Measurements from ENCODE around the gene FOXJ3. TPM values are rescaled to one million over a fixed set of nuclear protein-coding genes. Genes with fewer than 3 reads are reported as not detected.

Gene FOXJ3
- total RNA-seq, 1 experiment from 2014 or later: 51.4 TPM

GRCh38 chr1:42340901-42341300 is 5.9 kb upstream of the FOXJ3 start:
- H3K27me3 Mint-ChIP-seq (ENCODE audit: unreplicated experiment): no peaks in the 10 kb centered on the region
- peaks cover 7% of the 10 kb centered on the region for H3K36me3 Mint-ChIP-seq (ENCODE audit: insufficient read depth, unreplicated experiment)
- no TSS peak for BruUV-seq (replicated peaks)
- intact Hi-C loops (cut with micrococcal nuclease; ENCODE audit: unreplicated experiment): loop anchor here (5.0 kb wide), 3 partner anchors 121 to 351 kb away; partner anchors contain the start of gene CCDC30
- TF ChIP-seq CTCF (IDR thresholded peaks at IDR 0.05; ENCODE audit: unreplicated experiment): no peak
- peaks cover 39% of the 10 kb centered on the region for H3K4me1 Mint-ChIP-seq (ENCODE audit: low read depth, unreplicated experiment)
- no peak for DNase-seq
- no peaks in the 10 kb centered on the region for H3K9me3 Mint-ChIP-seq (ENCODE audit: low read depth, unreplicated experiment)
- H3K4me3 Mint-ChIP-seq (ENCODE audit: low read depth, unreplicated experiment): no peak overlapping the region
- CTCF ChIA-PET: interaction anchor here (1.9 kb wide), 1 partner anchor 25 kb away, joined by 8 read pairs; no protein-coding TSS in a partner anchor
- no peak overlapping the region for H3K27ac Mint-ChIP-seq (ENCODE audit: unreplicated experiment)

GRCh38 chr1:42340093-42340492 is 5.1 kb upstream of the FOXJ3 start:
- no peak overlapping the region for H3K4me3 Mint-ChIP-seq (ENCODE audit: low read depth, unreplicated experiment)
- no TSS peak for BruUV-seq (replicated peaks)
- H3K36me3 Mint-ChIP-seq (ENCODE audit: insufficient read depth, unreplicated experiment): peaks cover 15% of the 10 kb centered on the region
- H3K27ac Mint-ChIP-seq (ENCODE audit: unreplicated experiment): peak overlapping the region; percentile 18
- peak; percentile 40 for DNase-seq
- TF ChIP-seq CTCF (IDR thresholded peaks at IDR 0.05; ENCODE audit: unreplicated experiment): no peak
- H3K4me1 Mint-ChIP-seq (ENCODE audit: low read depth, unreplicated experiment): peaks cover 40% of the 10 kb centered on the region
- intact Hi-C loops (cut with micrococcal nuclease; ENCODE audit: unreplicated experiment): loop anchor here (5.0 kb wide), 3 partner anchors 122 to 352 kb away; partner anchors contain the start of gene CCDC30
- no peaks in the 10 kb centered on the region for H3K9me3 Mint-ChIP-seq (ENCODE audit: low read depth, unreplicated experiment)
- H3K27me3 Mint-ChIP-seq (ENCODE audit: unreplicated experiment): no peaks in the 10 kb centered on the region
- CTCF ChIA-PET: interaction anchor here (0.5 to 1.9 kb wide), 5 partner anchors 16 to 352 kb away, joined by 3 to 8 read pairs (median 3); partner anchors contain the start of gene PPIH

- no peak for TF ChIP-seq CTCF (IDR thresholded peaks at IDR 0.05; ENCODE audit: unreplicated experiment)
- no peak overlapping the region for H3K4me3 Mint-ChIP-seq (ENCODE audit: low read depth, unreplicated experiment)
Observed at GRCh38 chr1:42336978-42337377, 1.9 kb upstream of the FOXJ3 start.

GRCh38 chr1:42335809-42336518 is 929 bp upstream of the FOXJ3 start:
- peaks cover 33% of the 10 kb centered on the region for H3K36me3 Mint-ChIP-seq (ENCODE audit: insufficient read depth, unreplicated experiment)
- H3K27ac Mint-ChIP-seq (ENCODE audit: unreplicated experiment): peak overlapping the region; percentile 89
- no peaks in the 10 kb centered on the region for H3K9me3 Mint-ChIP-seq (ENCODE audit: low read depth, unreplicated experiment)
- TSS peak; percentile 86 for BruUV-seq (replicated peaks)
- intact Hi-C loops (cut with micrococcal nuclease; ENCODE audit: unreplicated experiment): no loop called here
- H3K27me3 Mint-ChIP-seq (ENCODE audit: unreplicated experiment): no peaks in the 10 kb centered on the region
- peak overlapping the region; percentile 89 for H3K4me3 Mint-ChIP-seq (ENCODE audit: low read depth, unreplicated experiment)
- CTCF ChIA-PET: interaction anchor here (0.6 to 0.7 kb wide), 3 partner anchors 65 to 431 kb away, joined by 3 to 6 read pairs (median 6); partner anchors contain the start of genes C1orf50 and P3H1
- peaks cover 54% of the 10 kb centered on the region for H3K4me1 Mint-ChIP-seq (ENCODE audit: low read depth, unreplicated experiment)
- no peak for DNase-seq
- TF ChIP-seq CTCF (IDR thresholded peaks at IDR 0.05; ENCODE audit: unreplicated experiment): no peak

More at GRCh38 chr1:42336978-42337377, 1.9 kb upstream of the FOXJ3 start:
- no peak for DNase-seq
- no TSS peak for BruUV-seq (replicated peaks)
- CTCF ChIA-PET: interaction anchor here (0.6 kb wide), 1 partner anchor 818 kb away, joined by 3 read pairs; no protein-coding TSS in a partner anchor
- intact Hi-C loops (cut with micrococcal nuclease; ENCODE audit: unreplicated experiment): no loop called here
- Mint-ChIP-seq H3K27me3 (ENCODE audit: unreplicated experiment) (no peaks in the 10 kb centered on the region), H3K27ac (ENCODE audit: unreplicated experiment) (no peak overlapping the region), H3K36me3 (ENCODE audit: insufficient read depth, unreplicated experiment) (peaks cover 33% of the 10 kb centered on the region), H3K9me3 (ENCODE audit: low read depth, unreplicated experiment) (no peaks in the 10 kb centered on the region), H3K4me1 (ENCODE audit: low read depth, unreplicated experiment) (peaks cover 50% of the 10 kb centered on the region)

Data from Calu3 (cell line).